B cell (primary cell): ENCODE measurements around the gene WASHC4.

ENCODE experiments used
- CTCF ChIP-seq: fragments of 200-600 bp; IDR thresholded peaks from one replicate; pipeline ENCODE4 v1.8.0; 2022; ENCODE audit warnings: antibody characterized with exemption, mild to moderate bottlenecking
- EZH2 ChIP-seq: IDR thresholded peaks from 2 replicates; pipeline ENCODE4 v1.6.1; 2012; ENCODE audit warnings: borderline replicate concordance, low read depth, mild to moderate bottlenecking, moderate library complexity, low read length; ENCODE audit not compliant: insufficient read depth, poor library complexity, severe bottlenecking

GRCh38 chr12:105072888-105073488 is 34.5 kb upstream of the WASHC4 start:
- TF ChIP-seq CTCF (no peak), EZH2 (no peak)
